Fibroblast of upper back skin (primary cell): ENCODE measurements around the gene FBN1.

Experiments used
- DNase-seq: peaks from one replicate; pipeline ENCODE4 v3.0.0-alpha.2; 2013

FBN1 gene

DNA sequence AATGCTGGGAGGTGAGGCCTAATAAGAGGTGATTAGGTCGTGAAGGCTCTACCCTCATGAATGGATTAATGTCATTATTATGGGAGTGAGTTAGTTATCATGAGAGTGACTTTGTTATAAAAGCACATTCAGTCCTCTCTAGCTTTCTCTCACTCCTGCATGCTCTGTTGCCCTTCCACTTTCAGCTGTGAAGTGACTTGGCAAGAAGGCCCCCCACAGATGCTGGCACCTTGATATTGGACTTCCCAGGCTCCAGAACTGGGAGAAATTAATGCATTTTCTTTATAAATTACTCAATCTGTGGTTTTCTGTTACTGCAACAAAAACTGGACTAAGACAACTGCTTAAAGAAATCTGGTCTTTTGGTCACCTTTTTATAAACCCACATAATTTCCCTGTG is 144.3 kb downstream of the FBN1 start:
- no peak for DNase-seq

DNA sequence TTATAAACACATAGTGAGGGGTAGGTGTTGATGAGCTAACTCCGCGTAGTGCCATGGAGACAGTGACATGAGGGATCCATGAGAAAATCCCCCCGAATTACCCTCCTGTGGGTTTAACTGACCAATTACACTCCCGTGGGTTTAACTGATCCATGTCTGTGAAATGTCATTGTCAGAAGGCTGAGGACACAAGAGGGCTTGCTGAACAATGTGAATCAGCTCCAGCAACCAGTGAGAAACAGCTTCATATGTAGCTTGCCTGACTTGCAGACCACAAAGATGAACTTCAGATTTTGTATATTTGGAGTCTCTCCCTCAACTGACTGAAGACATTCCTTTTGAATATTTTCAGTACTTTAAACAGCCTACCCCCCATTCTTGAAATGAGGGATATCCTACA is 144.9 kb downstream of the FBN1 start:
- DNase-seq = peak; percentile 62

DNA sequence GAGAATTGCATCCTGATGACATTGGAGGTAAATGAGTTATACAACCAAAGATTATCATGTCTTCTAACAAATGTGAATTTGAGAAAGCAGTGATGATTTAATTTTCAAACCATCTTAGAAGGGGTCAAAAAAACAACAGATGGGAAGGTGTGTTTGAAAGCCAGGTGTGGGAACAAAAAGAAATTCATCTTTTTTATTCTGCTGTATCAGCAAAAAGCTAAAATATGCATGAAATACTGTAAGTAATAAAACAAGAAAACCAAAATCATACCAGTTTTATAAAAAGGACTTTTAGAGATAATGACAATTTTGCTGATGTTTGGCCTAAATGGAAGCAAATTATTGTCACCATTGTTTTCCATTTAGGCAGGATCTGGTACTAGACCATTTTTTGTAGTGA is 145.5 kb downstream of the FBN1 start:
- no peak for DNase-seq

DNA sequence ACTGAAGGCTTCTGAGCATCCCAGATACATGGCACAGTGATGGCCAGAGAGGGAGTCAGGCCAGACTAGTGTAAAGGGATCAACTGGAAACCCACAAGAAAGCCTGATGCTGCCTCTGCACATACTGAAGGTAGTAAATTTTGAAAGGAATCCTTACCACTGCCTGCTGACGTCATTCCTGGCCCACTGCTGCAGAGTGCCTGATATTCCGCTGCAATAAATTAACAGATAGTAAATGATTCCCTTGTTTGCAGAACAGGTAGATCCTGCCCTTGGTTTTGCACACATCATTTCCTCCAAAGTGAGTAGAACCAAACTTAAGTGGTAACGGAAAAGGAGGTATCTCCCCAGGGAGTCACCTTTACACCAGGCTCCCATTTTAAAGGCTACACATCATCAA is 146.7 kb downstream of the FBN1 start:
- no peak for DNase-seq

DNA sequence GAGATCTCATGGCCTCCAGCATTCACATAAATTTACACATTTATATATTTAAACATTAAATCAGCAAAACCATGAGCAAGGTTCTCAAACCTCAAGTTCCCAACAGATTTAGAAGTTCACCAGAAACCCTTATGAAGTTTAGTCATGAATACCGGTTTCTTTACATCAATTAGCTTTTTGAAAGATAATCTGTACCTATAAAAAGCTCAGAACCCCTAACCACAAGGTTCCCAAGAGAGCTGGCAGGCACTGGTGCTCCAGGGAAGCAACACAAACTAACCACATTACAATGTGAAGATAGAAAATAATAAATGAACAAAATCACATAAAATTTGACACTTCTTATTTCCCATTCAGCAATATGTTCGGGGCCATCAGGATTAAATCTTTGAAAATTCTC is 150.9 kb downstream of the FBN1 start:
- DNase-seq = peak; percentile 67

DNA sequence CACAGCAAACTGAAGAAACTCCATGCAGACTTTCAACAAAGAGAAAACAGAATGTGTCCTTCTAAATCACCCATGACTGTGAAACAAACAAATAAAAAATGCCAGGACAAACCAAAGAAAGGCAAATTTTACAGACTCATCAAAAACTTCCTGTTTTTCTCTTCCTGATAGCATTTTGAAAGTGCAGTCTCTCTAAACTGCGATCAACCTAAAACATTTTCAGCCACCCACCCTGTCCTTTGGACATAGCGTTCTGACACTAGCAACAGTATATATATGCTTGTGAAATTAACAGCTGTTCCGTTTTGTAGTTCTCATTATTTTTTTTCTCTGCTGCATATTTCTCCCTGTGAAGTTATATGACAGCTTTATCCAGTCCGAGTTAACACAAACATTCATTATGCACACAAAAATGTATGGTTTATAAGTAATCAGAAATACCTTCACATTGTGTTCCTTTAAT is 151.7 kb downstream of the FBN1 start:
- DNase-seq = peak; percentile 5

DNA sequence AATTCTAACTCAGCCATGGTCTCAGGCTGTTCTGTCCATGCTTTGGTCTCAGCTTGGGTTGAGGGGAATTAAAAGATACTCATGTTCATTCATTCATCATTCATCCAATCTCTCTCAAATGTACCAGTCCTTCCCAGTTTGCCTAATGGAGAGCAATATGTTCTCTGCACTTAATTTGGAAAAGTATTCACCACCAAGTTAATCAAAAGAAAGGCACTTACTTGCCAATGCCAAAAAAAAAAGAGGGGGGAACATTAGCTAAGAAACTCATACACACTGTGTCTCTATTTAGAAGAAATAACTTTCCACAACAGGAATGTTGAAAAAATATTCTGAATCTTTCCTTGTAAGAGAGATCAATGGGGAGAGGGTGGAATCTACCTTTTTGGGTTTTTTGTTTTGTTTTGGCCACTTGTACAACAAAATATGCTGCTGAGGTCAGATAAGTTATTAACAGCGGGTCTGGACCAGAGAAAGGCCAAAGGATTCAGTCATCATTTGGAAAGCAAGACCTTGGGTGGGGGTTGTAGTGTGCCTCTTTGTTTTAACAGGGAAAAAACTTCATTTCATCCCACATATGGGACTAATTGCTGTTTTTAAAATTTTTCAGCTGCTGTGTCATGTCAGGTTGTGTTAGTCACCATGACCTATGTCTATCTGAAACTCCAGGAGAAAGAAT is 152.3 kb downstream of the FBN1 start:
- DNase-seq = peak; percentile 96

DNA sequence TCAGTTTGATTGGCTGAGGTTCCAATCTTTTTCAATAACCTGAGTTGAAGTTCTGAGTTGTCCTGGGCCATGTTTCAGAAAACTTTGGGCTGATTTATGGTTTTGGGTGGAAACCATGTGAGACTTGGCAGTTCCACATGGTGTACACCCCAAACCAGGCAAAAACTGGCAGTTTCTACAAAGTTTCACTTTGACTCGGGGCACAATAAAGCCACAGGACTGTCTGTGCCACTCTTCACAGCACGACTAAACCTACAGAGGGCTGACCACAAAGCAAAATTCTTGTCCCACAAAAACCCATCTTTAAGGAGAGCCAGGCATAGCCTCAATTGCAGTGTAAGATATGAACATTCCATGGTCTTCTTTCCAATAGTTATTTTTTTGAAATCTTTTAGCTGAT is 159.3 kb downstream of the FBN1 start:
- no peak for DNase-seq

DNA sequence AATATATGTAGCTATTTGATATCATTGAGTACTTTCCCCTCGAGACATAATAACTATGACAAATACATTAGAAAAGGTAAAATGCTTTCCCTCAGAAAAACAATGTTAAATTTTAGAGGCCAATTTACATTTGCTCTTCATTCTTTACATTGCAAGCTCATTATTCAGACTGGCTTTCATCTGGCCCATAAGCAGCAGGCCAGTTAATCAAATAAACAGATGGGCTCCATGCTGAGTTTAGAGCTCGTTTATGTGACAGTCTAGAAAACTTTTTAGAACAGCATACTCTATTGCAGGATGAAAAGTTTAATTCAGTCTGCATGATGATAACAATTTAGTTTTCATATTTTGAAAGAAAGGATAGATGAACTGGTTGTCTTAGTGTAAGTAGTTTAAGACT is 163.7 kb downstream of the FBN1 start:
- peak; percentile 67 for DNase-seq

DNA sequence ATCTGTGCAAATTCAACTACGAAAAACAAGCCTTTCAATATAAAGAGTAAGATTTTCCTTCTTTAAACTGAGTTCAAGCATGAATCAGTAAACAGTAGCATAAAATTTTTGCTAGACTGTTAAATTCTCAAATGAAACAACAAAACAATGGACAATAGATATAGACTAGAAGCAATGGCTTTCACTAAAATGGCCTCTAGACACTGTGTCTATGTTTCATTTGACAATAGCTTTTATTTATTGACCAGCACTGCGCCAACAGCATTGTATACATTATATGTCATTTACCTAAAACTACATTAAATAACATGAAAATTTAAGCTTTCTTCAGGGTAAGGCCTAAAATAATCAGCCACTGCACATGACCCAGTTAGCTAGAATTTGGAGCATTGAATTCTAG is 165.8 kb downstream of the FBN1 start:
- DNase-seq = no peak

DNA sequence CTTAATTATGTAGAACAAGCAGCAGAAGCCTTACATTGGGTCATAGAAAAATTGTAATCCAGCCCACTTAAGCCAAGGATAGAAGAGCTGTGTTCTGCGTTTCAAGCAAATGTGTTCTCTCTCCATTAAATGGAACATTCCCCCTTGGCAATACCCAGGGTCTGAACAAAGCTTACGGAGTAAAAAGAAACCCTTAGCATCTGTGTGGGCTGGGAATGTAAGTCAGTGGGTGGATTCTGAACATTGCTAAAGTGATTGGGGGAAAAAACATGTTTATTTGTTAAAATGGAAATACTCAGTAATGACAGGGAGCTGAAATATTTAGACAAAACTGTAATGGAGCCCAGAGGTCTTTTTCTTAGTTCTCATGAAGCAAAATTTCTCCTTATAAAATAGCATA is 166.9 kb downstream of the FBN1 start:
- no peak for DNase-seq

DNA sequence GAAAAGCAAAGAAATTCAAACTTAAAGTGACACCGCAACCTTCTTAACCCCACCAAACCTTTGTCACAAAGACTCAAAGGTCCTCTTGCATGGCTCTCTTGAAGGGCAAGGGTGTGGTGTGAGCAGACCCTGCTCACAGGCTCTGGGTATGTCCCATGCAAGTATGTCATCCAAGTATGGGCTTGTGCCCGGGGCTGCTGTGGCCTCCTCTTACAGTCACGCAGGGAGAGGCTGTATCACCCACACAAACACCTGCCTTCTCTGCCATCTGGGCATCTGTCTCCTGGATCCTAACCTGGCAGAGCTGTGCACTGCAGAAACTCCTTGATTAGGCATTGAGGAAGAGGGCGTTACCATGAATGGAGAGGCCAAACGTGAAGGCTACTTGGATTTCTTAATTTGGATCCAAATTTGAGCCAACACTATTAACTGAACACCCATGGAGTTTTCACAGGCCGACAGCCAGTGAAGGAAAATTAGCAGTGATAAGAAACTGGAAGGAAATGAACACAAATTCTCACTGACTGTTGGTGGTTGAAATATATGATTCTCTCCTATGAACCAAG is 167.6 kb downstream of the FBN1 start:
- DNase-seq = no peak

DNA sequence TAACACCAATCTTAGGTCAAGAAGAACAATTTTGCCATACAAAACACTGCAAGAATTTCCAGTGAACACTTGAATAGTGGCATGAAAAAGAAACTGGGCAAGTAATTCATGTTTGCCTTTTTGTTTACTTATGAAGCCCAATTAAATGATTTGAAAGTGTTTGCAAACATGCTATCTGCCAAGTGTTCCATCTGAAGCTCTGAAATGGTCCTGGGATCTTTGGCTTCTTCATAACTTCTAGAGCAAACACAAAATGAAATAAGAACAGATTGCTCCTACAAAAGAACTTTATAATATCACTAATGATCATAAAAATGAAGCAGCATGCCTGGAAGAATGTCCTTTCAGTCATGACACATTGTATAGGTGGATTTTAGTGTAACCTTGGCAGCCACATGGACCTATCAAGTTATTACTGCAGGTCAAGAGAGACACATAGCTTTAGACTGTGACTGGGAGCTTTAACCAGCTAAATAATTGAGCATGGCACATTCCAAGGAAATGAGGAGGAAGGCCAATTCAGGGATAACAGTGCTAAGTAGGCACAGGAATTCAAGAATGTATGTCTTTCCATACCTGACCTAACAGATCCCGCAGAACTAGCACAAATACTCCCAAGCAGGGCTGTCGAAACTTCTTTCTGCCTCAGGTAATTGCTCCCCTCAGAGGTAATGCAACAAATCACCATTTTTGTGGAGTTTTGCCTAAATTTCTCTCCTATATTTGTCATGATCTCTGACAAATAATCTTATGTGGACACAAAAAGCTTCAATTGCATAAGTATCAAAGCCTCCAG is 169.7 kb downstream of the FBN1 start:
- peak; percentile 9 for DNase-seq

DNA sequence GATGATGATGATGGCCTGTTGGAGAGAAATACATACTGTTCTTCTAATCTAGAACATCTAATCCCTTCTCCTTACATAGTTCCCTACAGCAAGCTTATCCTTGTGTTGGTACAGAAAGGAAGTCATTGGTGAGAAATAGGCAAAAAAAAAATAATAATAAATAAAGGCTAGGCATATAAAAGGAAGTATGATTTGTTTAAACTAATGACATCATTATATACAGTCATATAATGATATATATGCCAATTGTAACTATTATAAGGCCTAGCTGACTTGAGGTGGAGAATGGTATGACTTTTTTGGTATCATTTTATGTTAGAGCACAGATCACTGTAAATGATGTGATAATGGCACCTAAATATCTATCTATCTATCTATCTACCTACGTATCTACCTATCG is 171.8 kb downstream of the FBN1 start:
- DNase-seq = no peak

DNA sequence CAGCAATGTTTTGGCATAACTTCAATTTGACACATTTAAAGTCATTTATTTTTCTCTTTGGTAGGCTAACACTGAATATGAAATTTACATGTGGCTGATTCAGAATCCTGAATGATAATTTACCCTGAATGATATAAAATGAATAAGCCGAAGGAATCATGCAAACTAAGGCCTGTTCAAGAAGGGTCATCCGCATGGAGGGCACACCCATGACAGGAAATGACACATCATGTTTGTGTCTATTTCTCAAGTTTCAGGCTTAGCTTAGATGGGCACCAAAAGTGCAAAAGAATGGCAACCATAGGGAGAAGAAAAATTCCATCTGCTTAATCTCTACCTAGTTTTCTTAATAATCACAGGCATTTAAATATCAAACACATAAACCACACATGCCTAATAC is 172.8 kb downstream of the FBN1 start:
- no peak for DNase-seq

DNA sequence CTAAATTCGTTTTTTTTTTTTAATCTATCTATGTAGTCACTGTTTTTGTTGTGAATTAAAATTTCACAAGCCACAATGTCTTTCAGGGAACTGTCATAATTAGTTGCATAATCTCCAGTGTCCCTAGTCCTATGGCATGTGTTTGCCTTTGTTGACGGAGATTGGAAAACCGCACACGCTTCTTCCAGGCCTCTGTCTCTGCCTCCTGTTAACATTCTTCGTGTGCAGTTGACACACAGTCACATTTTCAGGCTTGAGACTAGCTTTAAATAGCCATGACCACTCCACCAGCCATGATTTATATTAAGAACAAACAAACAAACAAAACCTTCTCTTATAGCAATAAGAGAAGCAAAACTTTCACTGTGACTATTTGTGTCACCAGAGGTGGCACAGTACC is 174.4 kb downstream of the FBN1 start:
- no peak for DNase-seq

DNA sequence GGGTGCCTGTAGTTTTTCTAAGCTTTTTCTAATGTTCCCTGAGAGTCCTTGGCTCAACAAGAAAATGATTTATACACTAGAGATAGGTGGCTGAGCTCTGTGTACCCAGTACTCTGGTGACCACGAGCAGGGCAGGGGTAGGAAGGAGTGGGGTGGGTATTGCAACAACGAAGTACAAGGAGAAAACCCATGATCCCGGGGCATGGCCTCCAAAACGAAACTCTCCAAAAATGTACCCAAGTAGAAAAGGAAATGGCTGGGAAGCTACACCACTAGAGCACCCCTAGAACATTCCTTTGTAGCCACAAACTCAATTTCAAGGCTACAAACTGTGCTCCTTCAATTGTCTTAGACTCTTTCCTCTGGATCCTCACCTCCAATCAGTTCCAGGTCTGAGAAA is 175.4 kb downstream of the FBN1 start:
- DNase-seq = no peak

DNA sequence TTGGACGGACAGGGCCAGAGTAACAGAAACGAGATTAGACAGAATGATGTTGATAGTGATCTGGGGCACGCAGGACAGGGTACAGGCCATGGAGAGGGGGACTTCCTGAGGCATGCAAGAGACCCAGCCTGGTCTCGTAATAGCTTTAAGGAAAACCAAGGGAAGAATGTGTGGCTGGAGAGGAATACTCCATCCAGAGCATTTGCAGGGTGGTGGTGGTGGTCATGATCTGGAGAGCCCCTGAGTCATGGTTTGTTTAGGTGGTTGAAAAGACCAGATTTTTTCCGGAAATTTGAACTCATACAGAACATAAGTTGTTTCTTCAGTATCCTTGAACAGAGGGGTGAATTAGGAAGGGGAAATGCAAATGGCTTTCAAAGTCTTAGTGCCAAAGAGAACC is 175.8 kb downstream of the FBN1 start:
- peak; percentile 14 for DNase-seq

DNA sequence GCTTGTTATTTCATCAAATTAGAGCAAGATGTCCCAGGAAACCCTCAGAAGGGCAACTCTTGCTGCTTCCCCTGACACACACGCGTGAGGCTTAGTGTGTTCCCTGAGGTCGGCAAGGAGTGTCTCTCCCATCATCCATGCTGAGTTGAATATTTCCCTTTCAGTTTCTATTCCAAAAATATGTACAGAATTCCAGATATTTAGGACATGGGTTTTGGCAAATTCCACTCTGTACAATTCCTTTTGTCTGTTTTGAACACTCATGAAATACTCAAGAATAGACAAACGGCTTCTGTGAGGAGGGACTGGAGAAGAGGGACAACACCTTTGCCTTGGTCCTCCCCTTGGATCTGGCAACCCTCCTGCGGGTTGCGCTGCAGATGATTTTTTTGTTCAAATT is 176.2 kb downstream of the FBN1 start:
- DNase-seq = peak; percentile 53

DNA sequence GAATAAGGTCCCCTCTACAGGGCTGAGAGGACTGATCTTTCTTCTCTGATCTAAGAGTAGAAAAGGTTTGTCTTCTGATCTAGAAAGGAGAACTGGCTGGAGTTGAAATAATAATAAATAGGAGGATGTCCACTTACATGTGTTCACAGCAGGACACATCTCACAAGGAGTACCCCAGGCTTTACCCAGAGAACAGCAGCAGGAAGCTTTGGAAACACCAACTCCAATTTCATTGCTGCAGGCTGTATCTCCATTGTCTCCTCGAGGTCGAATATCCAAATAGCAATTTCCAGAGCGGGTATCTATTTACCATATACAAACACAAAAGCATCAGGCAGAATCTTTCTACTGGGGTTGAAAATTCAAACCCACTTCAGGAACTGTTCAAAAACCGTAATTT is 177.7 kb downstream of the FBN1 start:
- DNase-seq = no peak

DNA sequence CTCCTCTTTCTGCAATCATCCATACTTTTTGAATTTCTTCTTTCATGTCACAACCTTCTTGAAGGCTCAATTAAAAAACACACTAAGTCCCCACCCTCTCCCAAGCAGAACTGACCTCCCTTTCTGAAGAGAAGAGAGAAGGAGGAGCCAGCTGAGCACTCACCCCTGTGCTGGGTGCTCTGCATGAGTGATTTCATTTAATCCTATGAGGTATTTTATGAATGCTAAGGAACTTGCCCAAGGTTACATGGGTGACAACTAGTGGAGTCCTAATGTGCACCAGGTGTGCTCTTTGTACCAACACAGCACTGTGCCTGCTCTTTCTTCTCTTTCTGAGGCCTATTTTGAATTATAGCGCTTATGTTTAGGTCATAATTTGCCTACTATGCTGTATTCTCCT is 178.7 kb downstream of the FBN1 start:
- DNase-seq = no peak

DNA sequence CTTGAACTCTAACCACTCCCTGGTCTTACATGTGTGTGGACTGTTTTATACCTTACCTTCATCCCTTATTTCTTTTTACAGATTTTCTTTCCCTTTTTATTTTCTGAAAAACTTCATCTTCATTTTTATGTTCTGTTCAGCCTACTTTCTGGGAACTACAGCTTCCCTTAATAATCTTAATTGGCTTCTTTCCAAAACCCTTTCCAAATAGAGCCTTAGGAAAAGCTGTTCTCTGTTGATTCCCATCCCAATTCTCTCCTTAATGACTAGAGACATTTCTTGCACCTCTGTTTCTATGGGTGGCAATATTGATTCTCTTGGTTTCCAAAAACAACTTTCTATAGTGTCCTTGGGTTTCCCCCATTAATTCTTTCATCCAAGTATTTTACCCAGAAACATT is 179.4 kb downstream of the FBN1 start:
- DNase-seq = no peak

DNA sequence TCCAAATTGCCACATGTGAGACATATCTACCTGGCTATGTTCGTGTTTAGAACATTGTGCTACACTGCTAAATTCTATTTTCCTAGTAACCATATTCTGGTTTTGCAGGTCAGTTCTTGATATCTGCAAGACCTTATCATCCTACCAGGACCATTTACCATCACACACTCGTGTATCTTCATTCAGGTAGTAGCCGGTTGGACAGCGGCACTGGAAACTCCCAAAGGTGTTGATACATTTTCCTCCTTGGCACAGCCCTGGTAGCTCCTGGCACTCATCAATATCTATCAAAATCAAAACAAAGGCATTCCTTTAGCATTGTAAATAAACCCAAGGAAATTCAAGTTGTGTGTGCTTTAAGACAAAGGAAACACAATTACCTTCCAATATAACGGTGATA is 180.1 kb downstream of the FBN1 start:
- no peak for DNase-seq

DNA sequence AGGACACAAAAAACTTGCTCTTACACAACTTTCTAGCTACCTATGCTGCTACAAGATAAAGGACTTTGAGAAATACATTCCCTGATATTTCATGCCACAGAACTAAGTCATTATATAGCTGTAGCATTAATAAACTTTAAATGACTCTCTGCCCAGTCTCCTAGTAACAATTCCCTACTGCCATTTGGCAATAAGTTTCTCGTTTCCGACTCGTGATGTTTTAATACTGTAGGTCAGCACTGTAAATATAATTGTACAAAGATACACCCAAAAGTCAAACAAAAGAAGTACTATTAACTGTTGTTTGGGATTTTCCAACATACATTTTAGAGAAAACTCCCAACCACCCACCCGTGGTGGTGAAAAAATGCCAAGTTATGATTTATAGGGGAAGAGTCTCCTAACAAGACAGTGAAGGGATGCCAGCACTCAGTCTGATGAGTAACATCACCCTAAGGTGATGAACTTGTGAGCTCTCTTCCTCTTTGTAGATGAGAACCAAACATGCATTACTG is 182.1 kb downstream of the FBN1 start:
- no peak for DNase-seq
